NK-92 treated with Interleukin-12 subunit alpha and Interleukin-12 subunit beta, amount 100 ng/mL, for 24 hours (cell line): ENCODE results near the gene DNAH1.
"Not testable (repeated sequence)": the region's sequence is repeated elsewhere in the genome, so short reads cannot be mapped to it uniquely, and the experiment has no call there.

Source experiments
- DNase-seq: peaks from one replicate; lab custom pipeline; 2025; lab: John Stamatoyannopoulos, UW

Gene DNAH1

DNA sequence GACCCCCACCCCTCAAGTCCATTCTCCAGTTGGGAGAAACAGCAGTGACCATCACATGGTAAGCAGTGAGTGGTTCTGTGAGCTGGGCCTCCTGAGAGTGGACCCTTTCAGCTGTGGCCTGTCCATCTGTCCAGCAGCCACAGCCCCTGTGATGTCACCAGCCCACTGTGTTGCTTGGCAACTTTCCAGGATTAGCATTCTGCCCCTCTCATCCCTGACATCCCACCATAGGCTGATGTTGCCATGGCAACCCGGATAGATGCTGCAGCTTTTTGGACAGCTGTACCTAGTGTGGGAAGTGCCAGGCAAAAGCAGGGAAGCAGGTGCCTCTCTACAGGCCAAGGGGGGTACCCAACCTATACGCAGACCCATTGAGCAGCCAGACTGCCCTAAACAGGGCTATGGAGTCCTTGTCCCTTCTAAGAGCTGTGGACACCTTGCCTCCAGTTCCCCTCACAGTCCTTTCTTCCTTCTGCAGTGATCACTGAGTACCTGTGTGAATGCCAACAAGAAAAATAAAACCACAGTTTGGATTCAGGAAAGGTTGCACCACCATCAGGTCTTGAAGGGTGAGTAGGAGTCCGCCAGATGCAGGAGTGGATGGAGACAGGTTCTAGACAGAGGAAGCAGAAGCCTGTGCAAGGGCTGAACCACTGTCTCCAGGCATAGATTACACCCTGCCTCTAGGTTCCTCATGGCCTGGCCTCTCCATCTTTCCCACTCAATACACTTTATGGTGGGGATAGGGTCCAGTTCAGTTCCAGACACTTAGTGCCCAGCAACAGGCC lies at the start of gene DNAH1:
TSS of gene DNAH1 (plus strand) at position 343 of the 788 bp plus-strand sequence. CDS start 6,124 bp downstream, outside the sequence.
- DNase-seq: no peak

GRCh38 chr3:52268036-52268435 lies 48.1 kb upstream of the DNAH1 start:
- no peak for DNase-seq

DNA sequence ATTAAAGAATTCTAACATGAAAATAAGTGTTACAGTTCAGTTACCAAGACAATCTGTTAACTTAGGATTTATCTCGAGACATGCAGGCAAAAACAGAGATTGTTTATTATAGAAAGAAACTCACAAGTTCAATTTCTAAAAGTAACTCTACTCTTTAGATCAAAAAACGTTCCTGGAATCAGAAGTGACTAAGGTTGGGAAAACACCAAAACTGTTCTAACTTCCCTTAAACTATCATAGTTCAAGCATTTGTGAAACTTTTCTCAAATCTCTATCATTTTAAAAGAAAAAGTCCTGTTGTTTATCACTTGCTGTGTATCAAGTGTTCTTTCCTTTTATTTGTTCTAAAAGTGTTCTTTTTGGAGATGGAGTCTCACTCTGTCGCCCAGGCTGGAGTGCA lies 46.3 kb upstream of the DNAH1 start:
- no peak for DNase-seq

GRCh38 chr3:52270252-52270754 lies 45.8 kb upstream of the DNAH1 start:
- no peak for DNase-seq

- not testable (repeated sequence) for DNase-seq
Observed at GRCh38 chr3:52272172-52272571, 43.9 kb upstream of the DNAH1 start.

DNA sequence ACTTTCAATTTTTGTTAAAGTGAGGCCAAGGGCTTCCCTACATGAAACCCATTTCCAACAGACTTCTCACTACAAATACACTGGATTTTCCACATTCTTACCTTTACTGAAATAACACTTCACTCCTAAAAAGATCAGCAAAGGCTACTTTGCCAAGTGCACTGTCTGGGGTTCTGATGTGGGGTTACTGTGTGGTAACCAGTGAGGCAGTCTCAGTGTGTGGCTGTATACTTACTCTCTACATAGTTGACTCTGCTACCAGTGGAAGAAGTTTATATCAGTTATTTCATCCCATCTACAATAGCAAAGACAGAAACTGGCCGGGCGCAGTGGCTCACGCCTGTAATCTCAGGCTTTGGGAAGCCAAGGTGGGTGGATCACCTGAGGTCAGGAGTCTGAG lies 43.3 kb upstream of the DNAH1 start:
- DNase-seq: no peak

DNA sequence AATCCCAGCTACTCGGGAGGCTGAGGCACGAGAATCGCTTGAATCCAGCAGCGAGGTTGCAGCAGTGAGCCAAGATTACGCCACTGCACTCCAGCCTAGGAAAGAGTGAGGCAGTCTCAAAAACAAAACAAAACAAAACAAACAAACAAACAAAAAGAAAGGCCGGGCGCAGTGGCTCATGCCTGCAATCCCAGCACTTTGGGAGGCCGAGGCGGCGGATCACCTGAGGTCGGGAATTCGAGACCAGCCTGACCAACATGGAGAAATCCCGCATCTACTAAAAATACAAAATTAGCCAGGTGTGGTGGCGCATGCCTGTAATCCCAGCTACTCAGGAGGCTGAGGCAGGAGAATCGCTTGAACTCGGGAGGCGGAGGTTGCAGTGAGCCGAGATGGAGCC lies 41.3 kb upstream of the DNAH1 start:
- not testable (repeated sequence) for DNase-seq

GRCh38 chr3:52277071-52277964 lies 38.8 kb upstream of the DNAH1 start:
- DNase-seq: peak; percentile 47

DNA sequence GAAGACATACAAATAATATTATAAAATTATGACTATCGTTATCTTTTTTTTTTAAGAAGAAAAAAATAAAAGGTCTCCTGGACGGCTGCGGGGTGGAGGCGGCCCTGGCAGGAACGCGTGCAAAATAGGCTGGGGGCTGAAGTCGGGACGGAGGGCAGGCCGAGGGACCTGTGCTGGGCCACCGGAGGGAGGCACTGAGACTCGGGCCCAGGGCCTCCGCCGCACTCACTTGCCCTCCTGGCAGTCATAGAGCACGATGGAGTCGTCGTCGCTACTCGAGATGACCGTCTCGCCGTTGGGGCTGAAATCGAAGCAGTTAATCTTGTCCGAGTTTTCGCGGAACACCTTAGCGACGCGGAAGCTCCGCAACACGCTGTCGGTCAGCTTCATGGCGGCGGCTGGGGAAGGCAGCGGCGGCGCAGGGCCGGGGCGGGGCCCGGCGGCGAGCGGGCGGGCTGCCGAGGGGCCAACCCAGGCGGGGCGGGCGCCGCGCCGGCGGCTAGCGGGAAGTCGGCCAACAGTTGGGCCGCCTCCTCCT lies 38.1 kb upstream of the DNAH1 start:
- peak; percentile 67 for DNase-seq

DNA sequence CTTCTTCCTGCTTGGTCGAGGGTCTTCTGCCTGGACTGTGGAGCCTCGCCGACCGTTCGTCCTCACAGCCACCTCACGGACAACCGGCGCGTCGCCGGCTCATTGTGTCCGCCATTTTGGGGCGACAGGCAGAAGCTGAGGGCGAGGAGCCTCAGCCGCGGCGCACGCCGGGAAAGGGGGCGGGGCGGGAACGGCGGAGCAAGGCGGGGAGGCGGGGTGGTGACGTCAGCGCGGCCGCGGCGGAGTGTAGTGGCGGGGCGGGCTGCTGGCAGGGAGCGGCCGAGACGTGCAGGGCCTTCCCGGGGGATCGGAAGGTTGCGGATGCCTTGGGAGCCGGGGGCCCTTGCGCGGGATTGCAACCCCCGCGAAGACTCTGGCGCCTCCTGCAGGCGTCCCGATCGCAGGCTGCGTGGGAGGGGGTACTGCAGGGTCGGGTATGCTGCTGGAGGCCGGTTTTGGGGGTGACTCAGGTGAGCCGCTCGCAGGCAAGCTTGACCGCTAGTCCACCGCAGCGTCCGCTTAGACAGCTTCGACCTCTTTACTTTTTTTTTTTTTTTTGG lies 37.5 kb upstream of the DNAH1 start, which contains the start of gene WDR82:
TSS of gene WDR82 (minus strand) at position 140 of the 560 bp plus-strand sequence. CDS start 288 bp downstream, outside the sequence.
- peak; percentile 94 for DNase-seq

DNA sequence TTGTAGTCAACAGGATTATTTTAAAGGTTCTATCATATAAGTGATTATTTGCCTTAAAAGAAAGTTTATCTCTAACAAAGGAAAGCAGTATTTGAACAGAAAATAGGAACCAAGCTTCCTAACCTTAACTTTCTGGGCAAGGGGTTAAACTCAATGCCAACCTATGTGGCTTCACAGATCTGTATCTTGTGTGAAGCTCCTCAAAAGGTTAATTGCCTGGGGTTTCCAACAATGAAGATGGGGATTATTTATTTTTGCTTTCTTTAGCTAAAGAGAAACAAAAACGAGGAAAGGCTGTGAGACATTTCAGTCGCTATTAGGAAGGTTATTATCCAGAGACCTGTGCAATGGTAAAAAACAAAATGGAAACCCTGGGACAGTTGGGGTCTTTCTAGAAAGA lies 36.5 kb upstream of the DNAH1 start:
- no peak for DNase-seq

- DNase-seq: no peak
Observed at GRCh38 chr3:52280050-52280461, 36.1 kb upstream of the DNAH1 start.

GRCh38 chr3:52281981-52282801 lies 33.9 kb upstream of the DNAH1 start:
- DNase-seq: peak; percentile 42

GRCh38 chr3:52283306-52283705 lies 32.8 kb upstream of the DNAH1 start:
- no peak for DNase-seq

GRCh38 chr3:52284051-52284450 lies 32.1 kb upstream of the DNAH1 start:
- not testable (repeated sequence) for DNase-seq

DNA sequence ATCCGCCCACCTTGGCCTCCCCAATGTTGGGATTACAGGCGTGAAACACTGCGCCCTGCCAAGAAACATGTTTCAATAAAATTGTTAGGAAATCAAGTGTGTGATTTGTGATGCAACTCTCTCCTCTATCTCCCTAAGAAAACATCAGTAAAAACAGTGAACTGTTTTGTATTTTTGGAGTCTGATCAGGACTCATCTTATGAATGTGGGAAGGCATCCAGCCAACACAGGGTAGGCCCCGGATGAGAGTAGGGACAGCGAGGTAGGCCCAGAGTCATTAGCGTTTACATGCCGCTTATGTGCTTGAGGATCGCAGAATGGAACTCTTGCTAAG lies 29.4 kb upstream of the DNAH1 start:
- no peak for DNase-seq

- DNase-seq: no peak
Observed at GRCh38 chr3:52288674-52289073, 27.4 kb upstream of the DNAH1 start.

DNA sequence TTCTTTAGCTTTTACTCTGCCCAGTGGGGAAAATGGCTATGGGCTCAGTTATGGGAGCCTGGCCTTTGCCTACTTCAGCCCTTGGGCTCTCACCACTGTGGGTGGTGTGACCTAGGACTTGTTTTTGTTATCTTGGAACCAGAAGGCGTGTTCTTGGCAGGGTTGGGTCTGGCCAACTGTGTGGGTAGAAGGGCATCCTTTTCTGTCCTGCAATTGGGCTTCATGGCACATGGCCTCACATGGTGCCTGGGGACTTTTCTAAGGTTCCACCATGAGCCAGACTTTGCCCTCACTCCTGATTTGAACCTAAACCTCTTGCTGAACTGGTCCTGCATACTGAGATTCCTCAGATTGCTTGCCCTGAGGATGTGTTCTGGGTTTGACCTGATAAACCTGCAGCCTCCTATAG lies 26.8 kb upstream of the DNAH1 start:
- no peak for DNase-seq

DNA sequence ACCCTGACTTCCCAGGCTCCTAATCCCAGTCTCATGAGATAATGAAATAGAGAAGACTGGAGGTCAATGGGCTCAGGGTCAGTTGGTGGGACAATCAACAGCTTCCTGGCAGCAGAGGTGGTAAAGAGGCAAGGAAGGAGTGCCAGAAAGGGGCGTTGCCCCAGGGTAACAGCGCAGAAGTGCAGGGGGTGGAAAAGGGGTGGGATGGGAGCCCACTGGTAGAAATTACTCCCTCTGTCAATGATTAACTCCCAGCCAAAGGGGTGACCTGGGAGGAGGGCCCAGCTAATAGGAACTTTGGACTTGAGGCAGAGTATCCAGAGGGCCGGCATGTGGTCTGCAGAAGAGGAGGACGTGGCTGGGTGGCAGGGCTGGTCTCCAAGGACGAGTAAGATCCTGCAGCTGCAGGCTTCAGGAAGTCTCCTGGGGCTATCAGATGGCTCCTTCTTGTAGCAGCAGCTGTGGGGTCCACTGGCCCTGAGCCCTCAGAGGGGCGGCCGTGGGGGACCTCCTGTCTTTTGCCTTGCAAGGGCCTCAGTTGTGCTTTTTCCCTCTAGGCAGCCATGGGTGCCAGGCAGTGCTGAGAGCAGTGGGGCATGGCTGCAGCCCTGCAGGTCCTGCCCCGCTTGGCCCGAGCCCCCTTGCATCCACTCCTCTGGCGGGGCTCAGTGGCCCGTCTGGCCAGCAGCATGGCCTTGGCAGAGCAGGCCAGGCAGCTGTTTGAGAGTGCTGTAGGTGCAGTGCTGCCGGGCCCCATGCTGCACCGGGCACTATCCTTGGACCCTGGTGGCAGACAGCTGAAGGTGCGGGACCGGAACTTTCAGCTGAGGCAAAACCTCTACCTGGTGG lies 26.1 kb upstream of the DNAH1 start:
- DNase-seq: no peak
